ENCODE data around the gene PCNT.

DNA sequence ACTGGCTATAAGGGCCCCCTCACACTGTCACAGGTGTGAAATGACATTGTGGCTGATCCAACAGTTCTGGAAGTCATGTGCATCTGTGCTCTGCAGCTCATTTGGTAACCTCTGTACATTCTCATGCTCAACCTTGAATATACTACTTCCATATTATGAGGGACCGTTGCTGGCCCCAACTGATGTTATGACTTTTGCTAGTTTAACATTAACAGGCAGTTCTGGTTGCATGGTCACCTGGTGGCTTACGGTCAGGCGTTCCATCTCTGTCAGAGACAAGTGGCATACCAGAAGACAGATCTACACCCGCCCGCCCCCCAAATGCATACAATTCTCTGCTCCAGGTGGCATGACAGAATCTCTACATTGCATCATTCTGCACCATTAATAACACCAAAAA, 128.8 kb downstream of the PCNT start:
- TF ChIP-seq CTCF (IDR thresholded peaks at IDR 0.05) (no peak), POLR2A (IDR thresholded peaks at IDR 0.05) (no peak)

Data from lower leg skin (tissue), 3 donors.